ENCODE results near the gene TMED1.

Gene TMED1

GRCh38 chr19:10820173-10820572, 15.8 kb downstream of the TMED1 start:
- Histone ChIP-seq H3K18ac (ENCODE audit: low read length) (no peak overlapping the region), H4K8ac (ENCODE audit: low read depth, low read length) (no peak overlapping the region), H3K79me1 (ENCODE audit: low read length) (no peaks in the 10 kb centered on the region), H3K27me3 (ENCODE audit: insufficient read depth, low read length) (no peaks in the 10 kb centered on the region), H2AK5ac (ENCODE audit: low read length) (no peak overlapping the region), H2BK120ac (ENCODE audit: insufficient read depth, low read length, poor library complexity) (no peak overlapping the region), H3K23ac (ENCODE audit: low read length) (no peak overlapping the region), H3K36me3 (ENCODE audit: control insufficient read depth in 1 of 2, insufficient read depth in 2 of 2, low read length in 2 of 2) (peaks cover 70 to 76% of the 10 kb centered on the region in 2 experiments), H3K9ac (ENCODE audit: low read length) (no peak overlapping the region), H4K12ac (ENCODE audit: low read depth, low read length) (no peak overlapping the region), H3K4ac (ENCODE audit: low read depth, low read length) (no peak overlapping the region), H3K4me2 (ENCODE audit: low read length) (no peak overlapping the region), H3K27ac (ENCODE audit: low read depth, low read length) (no peak overlapping the region), H3K14ac (ENCODE audit: low read length) (no peak overlapping the region), H3K79me2 (ENCODE audit: control insufficient read depth, insufficient read depth, low read length, poor library complexity) (no peaks in the 10 kb centered on the region), H2BK5ac (ENCODE audit: low read depth, low read length, poor library complexity) (no peak overlapping the region), H4K91ac (ENCODE audit: low read depth, low read length) (no peak overlapping the region), H2BK12ac (ENCODE audit: low read length) (no peak overlapping the region), H3K9me3 (ENCODE audit: insufficient read depth, low read depth, low read length) (peaks cover 3% of the 10 kb centered on the region), H3K4me3 (ENCODE audit: low read depth, low read length) (no peak overlapping the region), H3K4me1 (ENCODE audit: control insufficient read depth in 1 of 2, insufficient read depth in 2 of 2, low read length in 2 of 2) (peaks cover 0 to 2% of the 10 kb centered on the region in 2 experiments), H2AFZ (ENCODE audit: insufficient read depth, low read length, poor library complexity) (no peak overlapping the region)
- no CpG with 5 or more reads among the region's 7 CpGs for WGBS (ENCODE audit: extremely low coverage, insufficient coverage, insufficient read length)
- peak; percentile 79 to 85 for DNase-seq

GRCh38 chr19:10819124-10820060, 16.6 kb downstream of the TMED1 start:
- no peak overlapping the region for H2BK5ac ChIP-seq (ENCODE audit: low read depth, low read length, poor library complexity)
- peak; percentile 93 for DNase-seq
- H3K79me1 ChIP-seq (ENCODE audit: low read length), result no peaks in the 10 kb centered on the region
- no peak overlapping the region for H2AK5ac ChIP-seq (ENCODE audit: low read length)
- no peaks in the 10 kb centered on the region for H3K79me2 ChIP-seq (ENCODE audit: control insufficient read depth, insufficient read depth, low read length, poor library complexity)
- no peaks in the 10 kb centered on the region for H3K27me3 ChIP-seq (ENCODE audit: insufficient read depth, low read length)
- peaks cover 0 to 2% of the 10 kb centered on the region in 2 experiments for H3K4me1 ChIP-seq (ENCODE audit: control insufficient read depth in 1 of 2, insufficient read depth in 2 of 2, low read length in 2 of 2)
- no peak overlapping the region for H4K91ac ChIP-seq (ENCODE audit: low read depth, low read length)
- no peak overlapping the region for H3K18ac ChIP-seq (ENCODE audit: low read length)
- H3K36me3 ChIP-seq (ENCODE audit: control insufficient read depth in 1 of 2, insufficient read depth in 2 of 2, low read length in 2 of 2), result peaks cover 62 to 73% of the 10 kb centered on the region in 2 experiments
- H3K4me3 ChIP-seq (ENCODE audit: low read depth, low read length), result no peak overlapping the region
- no peak overlapping the region for H3K23ac ChIP-seq (ENCODE audit: low read length)
- 100% methylated on average over 4 of the region's 27 CpGs for WGBS (ENCODE audit: extremely low coverage, insufficient coverage, insufficient read length)
- H3K4ac ChIP-seq (ENCODE audit: low read depth, low read length), result no peak overlapping the region
- no peak overlapping the region for H3K27ac ChIP-seq (ENCODE audit: low read depth, low read length)
- no peak overlapping the region for H3K14ac ChIP-seq (ENCODE audit: low read length)
- no peak overlapping the region for H3K4me2 ChIP-seq (ENCODE audit: low read length)
- H4K8ac ChIP-seq (ENCODE audit: low read depth, low read length), result no peak overlapping the region
- no peak overlapping the region for H2AFZ ChIP-seq (ENCODE audit: insufficient read depth, low read length, poor library complexity)
- no peak overlapping the region for H2BK12ac ChIP-seq (ENCODE audit: low read length)
- H3K9me3 ChIP-seq (ENCODE audit: insufficient read depth, low read depth, low read length), result peaks cover 3% of the 10 kb centered on the region
- H2BK120ac ChIP-seq (ENCODE audit: insufficient read depth, low read length, poor library complexity), result no peak overlapping the region
- no peak overlapping the region for H3K9ac ChIP-seq (ENCODE audit: low read length)
- H4K12ac ChIP-seq (ENCODE audit: low read depth, low read length), result peak overlapping the region; percentile 22

DNA sequence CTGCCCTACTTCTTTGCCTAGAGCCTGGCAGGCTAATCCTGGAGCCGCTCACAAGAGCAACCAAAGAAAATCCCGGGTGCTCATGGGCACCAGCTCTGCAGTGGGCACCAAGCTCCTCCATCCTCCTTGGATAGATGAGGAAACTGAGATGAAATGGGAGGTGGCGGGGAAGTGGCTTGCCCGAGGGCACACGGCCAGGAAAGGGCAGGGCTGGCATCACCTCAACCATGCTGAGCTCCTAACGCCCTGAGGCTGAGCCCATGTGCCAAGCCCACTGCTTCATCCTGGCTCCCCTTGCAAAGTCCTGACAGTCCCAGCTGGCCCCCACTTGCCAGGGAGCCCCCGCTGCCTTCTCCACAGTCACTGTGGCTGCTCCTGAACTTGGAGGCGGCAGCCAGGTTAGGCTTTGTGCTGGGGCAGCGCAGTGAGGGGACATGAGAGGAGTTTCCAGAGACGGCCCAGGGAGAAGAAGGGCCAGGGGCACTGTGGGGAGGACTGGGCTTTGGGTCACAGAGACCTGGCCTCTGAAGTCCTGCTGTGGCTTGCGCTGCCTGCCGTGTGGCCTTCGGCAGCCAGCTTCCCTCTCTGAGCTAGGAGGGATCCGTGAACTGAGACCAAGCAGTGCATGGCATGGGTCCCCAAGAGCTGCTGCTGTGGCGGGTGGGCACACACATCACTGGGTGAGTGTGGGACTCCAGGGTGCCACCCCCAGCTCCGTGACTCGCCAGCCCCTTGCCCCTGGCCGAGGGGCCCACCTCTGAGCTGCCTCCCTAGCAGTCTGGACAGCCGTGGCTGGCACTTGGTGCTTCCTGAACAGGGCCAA, 17.5 kb downstream of the TMED1 start:
- no peak overlapping the region for H3K4ac ChIP-seq (ENCODE audit: low read depth, low read length)
- DNase-seq, result no peak
- peaks cover 0 to 2% of the 10 kb centered on the region in 2 experiments for H3K4me1 ChIP-seq (ENCODE audit: control insufficient read depth in 1 of 2, insufficient read depth in 2 of 2, low read length in 2 of 2)
- H3K27ac ChIP-seq (ENCODE audit: low read depth, low read length), result no peak overlapping the region
- H3K9ac ChIP-seq (ENCODE audit: low read length), result no peak overlapping the region
- no peak overlapping the region for H2BK5ac ChIP-seq (ENCODE audit: low read depth, low read length, poor library complexity)
- no peak overlapping the region for H3K4me3 ChIP-seq (ENCODE audit: low read depth, low read length)
- no peak overlapping the region for H3K14ac ChIP-seq (ENCODE audit: low read length)
- no peak overlapping the region for H3K23ac ChIP-seq (ENCODE audit: low read length)
- no peak overlapping the region for H3K18ac ChIP-seq (ENCODE audit: low read length)
- H2BK120ac ChIP-seq (ENCODE audit: insufficient read depth, low read length, poor library complexity), result no peak overlapping the region
- H3K9me3 ChIP-seq (ENCODE audit: insufficient read depth, low read depth, low read length), result peaks cover 3% of the 10 kb centered on the region
- H2AK5ac ChIP-seq (ENCODE audit: low read length), result no peak overlapping the region
- H2BK12ac ChIP-seq (ENCODE audit: low read length), result no peak overlapping the region
- H3K79me1 ChIP-seq (ENCODE audit: low read length), result no peaks in the 10 kb centered on the region
- H3K4me2 ChIP-seq (ENCODE audit: low read length), result no peak overlapping the region
- no peak overlapping the region for H4K91ac ChIP-seq (ENCODE audit: low read depth, low read length)
- no peaks in the 10 kb centered on the region for H3K27me3 ChIP-seq (ENCODE audit: insufficient read depth, low read length)
- WGBS (ENCODE audit: extremely low coverage, insufficient coverage, insufficient read length), result no CpG with 5 or more reads among the region's 19 CpGs
- no peak overlapping the region for H4K8ac ChIP-seq (ENCODE audit: low read depth, low read length)
- peaks cover 55 to 64% of the 10 kb centered on the region in 2 experiments for H3K36me3 ChIP-seq (ENCODE audit: control insufficient read depth in 1 of 2, insufficient read depth in 2 of 2, low read length in 2 of 2)
- peak overlapping the region; percentile 20 for H4K12ac ChIP-seq (ENCODE audit: low read depth, low read length)
- no peak overlapping the region for H2AFZ ChIP-seq (ENCODE audit: insufficient read depth, low read length, poor library complexity)
- no peaks in the 10 kb centered on the region for H3K79me2 ChIP-seq (ENCODE audit: control insufficient read depth, insufficient read depth, low read length, poor library complexity)

- no peak overlapping the region for H2BK5ac ChIP-seq (ENCODE audit: low read depth, low read length, poor library complexity)
- no peak overlapping the region for H4K8ac ChIP-seq (ENCODE audit: low read depth, low read length)
- H3K79me1 ChIP-seq (ENCODE audit: low read length), result no peaks in the 10 kb centered on the region
- H2AK5ac ChIP-seq (ENCODE audit: low read length), result no peak overlapping the region
- no peak overlapping the region for H3K27ac ChIP-seq (ENCODE audit: low read depth, low read length)
- no peak overlapping the region for H3K18ac ChIP-seq (ENCODE audit: low read length)
- no peak overlapping the region for H3K9ac ChIP-seq (ENCODE audit: low read length)
- H3K4ac ChIP-seq (ENCODE audit: low read depth, low read length), result no peak overlapping the region
- no peak overlapping the region for H3K4me2 ChIP-seq (ENCODE audit: low read length)
- no peak overlapping the region for H2AFZ ChIP-seq (ENCODE audit: insufficient read depth, low read length, poor library complexity)
- H4K91ac ChIP-seq (ENCODE audit: low read depth, low read length), result no peak overlapping the region
- no peak overlapping the region for H2BK12ac ChIP-seq (ENCODE audit: low read length)
- H3K27me3 ChIP-seq (ENCODE audit: insufficient read depth, low read length), result no peaks in the 10 kb centered on the region
- H3K9me3 ChIP-seq (ENCODE audit: insufficient read depth, low read depth, low read length), result peaks cover 4% of the 10 kb centered on the region
- H3K23ac ChIP-seq (ENCODE audit: low read length), result no peak overlapping the region
- peak in 1 of 2 donors; percentile 46 for DNase-seq
- no peak overlapping the region for H2BK120ac ChIP-seq (ENCODE audit: insufficient read depth, low read length, poor library complexity)
- no peak overlapping the region for H3K14ac ChIP-seq (ENCODE audit: low read length)
- H3K4me1 ChIP-seq (ENCODE audit: control insufficient read depth in 1 of 2, insufficient read depth in 2 of 2, low read length in 2 of 2), result peaks cover 4 to 8% of the 10 kb centered on the region in 2 experiments
- H3K36me3 ChIP-seq (ENCODE audit: control insufficient read depth in 1 of 2, insufficient read depth in 2 of 2, low read length in 2 of 2), result peaks cover 53 to 66% of the 10 kb centered on the region in 2 experiments
- no peak overlapping the region for H3K4me3 ChIP-seq (ENCODE audit: low read depth, low read length)
- H3K79me2 ChIP-seq (ENCODE audit: control insufficient read depth, insufficient read depth, low read length, poor library complexity), result no peaks in the 10 kb centered on the region
- whole genome bisulfite sequencing (ENCODE audit: extremely low coverage, insufficient coverage, insufficient read length), result no CpG with 5 or more reads among the region's 42 CpGs
- no peak overlapping the region for H4K12ac ChIP-seq (ENCODE audit: low read depth, low read length)
These were observed 18.5 kb downstream of the TMED1 start for GRCh38 chr19:10817291-10818038.
